ENCODE results near the gene TNRC18.

The TNRC18 gene

GRCh38 chr7:5429253-5429856 is 5.7 kb upstream of the TNRC18 start (continued):
- TF ChIP-seq PRDM2 (tag by site-specific recombination; IDR thresholded peaks at IDR 0.05; ENCODE audit: borderline replicate concordance) = no peak
- TF ChIP-seq ZNF785 (tag by site-specific recombination; IDR thresholded peaks at IDR 0.05) = no peak
- TF ChIP-seq ZSCAN18 (tag by site-specific recombination; IDR thresholded peaks at IDR 0.05) = no peak
- no peak for TF ChIP-seq ZBTB20 (tag by site-specific recombination; IDR thresholded peaks at IDR 0.05)
- TF ChIP-seq ZNF362 (tag by site-specific recombination; IDR thresholded peaks at IDR 0.05) = no peak
- TF ChIP-seq SP7 (tag by site-specific recombination; IDR thresholded peaks at IDR 0.05) = no peak
- no peak for TF ChIP-seq ZNF777 (tag by site-specific recombination; IDR thresholded peaks at IDR 0.05; ENCODE audit: borderline replicate concordance)
- no peak; the same call in none of the 2 replicates for TF ChIP-seq ZNF398 (tag by site-specific recombination; IDR thresholded peaks at IDR 0.05)
- TF ChIP-seq IKZF3 (tag by site-specific recombination; IDR thresholded peaks at IDR 0.05) = no peak
- no peak for TF ChIP-seq ZSCAN16 (tag by site-specific recombination; IDR thresholded peaks at IDR 0.05)
- TF ChIP-seq ZNF341 (tag by site-specific recombination; IDR thresholded peaks at IDR 0.05; ENCODE audit: low read depth) = peak; percentile 83
- TF ChIP-seq ZNF26 (tag by site-specific recombination; IDR thresholded peaks at IDR 0.05) = no peak
- no peak for TF ChIP-seq ZNF311 (tag by site-specific recombination; IDR thresholded peaks at IDR 0.05; ENCODE audit: borderline replicate concordance)
- no peak for TF ChIP-seq ZNF555 (tag by site-specific recombination; conservative IDR thresholded peaks at IDR 0.05)
- no peak for TF ChIP-seq ZNF518A (tag by site-specific recombination; conservative IDR thresholded peaks at IDR 0.05; ENCODE audit: low read depth)
- no peak for TF ChIP-seq OVOL3 (tag by site-specific recombination; IDR thresholded peaks at IDR 0.05)
- no peak for TF ChIP-seq ZNF792 (tag by site-specific recombination; IDR thresholded peaks at IDR 0.05)
- no peak for TF ChIP-seq ZBTB1 (tag by site-specific recombination; IDR thresholded peaks at IDR 0.05)
- TF ChIP-seq RBAK (tag by site-specific recombination; IDR thresholded peaks at IDR 0.05) = no peak
- TF ChIP-seq GFI1B (tag by site-specific recombination; IDR thresholded peaks at IDR 0.05) = no peak
- TF ChIP-seq ZNF132 (tag by site-specific recombination; IDR thresholded peaks at IDR 0.05; ENCODE audit: borderline replicate concordance) = no peak
- TF ChIP-seq ZNF544 (tag by site-specific recombination; IDR thresholded peaks at IDR 0.05) = no peak
- TF ChIP-seq ZNF2 (tag by site-specific recombination; IDR thresholded peaks at IDR 0.05) = no peak

Data from HEK293 (cell line).